GM21619 (cell line): ENCODE measurements around the gene RBSN.
"Not testable (repeated sequence)": the region's sequence is repeated elsewhere in the genome, so short reads cannot be mapped to it uniquely, and the experiment has no call there.

Experiments
- ATAC-seq: cut with Tn5 transposase; IDR thresholded peaks from one replicate; pipeline ENCODE4 v1.9.1; 2021; ENCODE audit not compliant: unreplicated experiment

RBSN gene

GRCh38 chr3:15098503-15099363 lies at the start of gene RBSN:
RBSN (minus strand) TSS chr3:15099148; CDS start chr3:15096120, 3,028 bp downstream.
- peak; percentile 90 for ATAC-seq

GRCh38 chr3:15148614-15149013 lies 49.7 kb upstream of the RBSN start:
- no peak for ATAC-seq

DNA sequence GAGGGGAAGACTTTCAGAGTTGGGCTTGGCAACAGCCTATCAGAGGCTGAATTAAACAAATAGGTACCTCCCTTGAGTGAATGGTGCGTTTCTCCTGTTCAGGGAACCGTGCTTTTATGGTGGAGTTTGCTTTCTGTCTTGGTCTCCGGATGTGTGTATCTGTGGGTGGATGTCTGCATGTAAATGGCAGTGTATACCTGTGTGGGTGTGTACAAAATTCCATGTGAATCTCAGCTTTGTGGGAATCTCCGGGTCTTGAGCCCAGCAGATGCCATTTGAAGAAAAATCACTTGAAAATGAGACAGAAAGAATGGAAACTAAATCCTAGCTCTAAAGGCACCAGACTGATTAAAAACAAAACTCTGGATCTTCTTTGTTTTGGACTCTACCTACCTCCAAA lies 37.9 kb upstream of the RBSN start:
- not testable (repeated sequence) for ATAC-seq

GRCh38 chr3:15134968-15135367 lies 36.0 kb upstream of the RBSN start:
- ATAC-seq: not testable (repeated sequence)

- ATAC-seq: not testable (repeated sequence)
Observed at GRCh38 chr3:15128403-15128802, 29.5 kb upstream of the RBSN start.

DNA sequence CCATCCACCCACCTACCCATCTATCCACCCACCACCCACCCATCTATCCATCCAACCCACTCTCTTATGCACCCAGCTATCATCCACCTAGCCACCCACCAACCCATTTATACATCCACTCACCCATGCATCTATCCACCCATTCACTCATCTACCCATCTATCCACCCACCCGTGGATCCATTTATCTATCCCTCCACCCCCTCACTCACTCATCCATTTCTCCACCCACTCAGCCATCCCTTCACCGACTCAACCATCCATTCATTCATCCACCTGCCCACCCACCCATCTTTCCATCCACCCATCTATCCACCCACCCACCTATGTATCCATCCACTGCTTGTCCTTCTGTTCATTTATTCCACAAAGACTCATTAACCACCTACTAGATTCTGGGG lies 28.0 kb upstream of the RBSN start:
- ATAC-seq: not testable (repeated sequence)

- no peak for ATAC-seq
Observed at GRCh38 chr3:15122398-15122797, 23.4 kb upstream of the RBSN start.

- ATAC-seq: no peak
Observed at GRCh38 chr3:15121936-15122335, 23.0 kb upstream of the RBSN start.

GRCh38 chr3:15120986-15121385 lies 22.0 kb upstream of the RBSN start:
- no peak for ATAC-seq

- ATAC-seq: no peak
Observed at GRCh38 chr3:15117011-15117410, 18.1 kb upstream of the RBSN start.

GRCh38 chr3:15116032-15116669 lies 17.2 kb upstream of the RBSN start:
- ATAC-seq: no peak

GRCh38 chr3:15114466-15115358 lies 15.8 kb upstream of the RBSN start:
- ATAC-seq: no peak

DNA sequence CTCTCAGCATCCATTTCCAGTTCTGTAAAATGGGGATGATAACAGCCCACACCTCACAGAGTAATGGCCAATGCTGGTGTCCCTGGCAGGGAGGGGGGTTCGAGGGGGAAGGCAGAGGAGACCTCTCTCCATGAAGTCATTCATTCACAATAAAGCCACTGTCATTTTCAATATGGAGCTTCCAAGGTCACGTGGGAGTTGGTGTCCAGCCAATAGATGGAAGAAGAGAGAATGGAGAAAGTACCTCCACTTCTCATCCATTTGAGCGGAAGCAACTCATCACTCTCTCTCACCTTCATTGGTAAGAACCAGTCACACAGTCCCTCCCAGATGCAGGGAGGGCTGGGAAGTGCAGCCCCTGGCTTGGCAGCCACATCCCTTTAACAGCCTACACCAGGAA lies 14.9 kb upstream of the RBSN start:
- no peak for ATAC-seq

- no peak for ATAC-seq
Observed at GRCh38 chr3:15113471-15113870, 14.5 kb upstream of the RBSN start.

DNA sequence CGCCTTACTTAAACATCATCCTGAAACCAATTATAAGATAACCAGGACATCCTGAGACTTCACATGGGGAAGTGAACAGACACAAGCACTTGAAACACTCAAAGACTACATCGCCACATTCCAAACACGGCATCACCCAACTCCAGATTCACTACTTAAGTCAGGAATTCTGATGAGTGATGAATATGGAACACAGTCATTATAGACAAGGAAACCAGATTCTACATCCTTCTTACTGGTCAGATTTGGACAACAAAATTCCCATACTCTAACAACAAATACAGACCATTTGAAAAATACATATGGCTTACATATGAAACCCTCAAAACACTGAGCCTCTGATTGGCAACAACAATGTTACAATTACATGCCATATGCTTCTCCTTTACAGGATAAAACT lies 13.1 kb upstream of the RBSN start:
- ATAC-seq: no peak

GRCh38 chr3:15110206-15110605 lies 11.3 kb upstream of the RBSN start:
- no peak for ATAC-seq

DNA sequence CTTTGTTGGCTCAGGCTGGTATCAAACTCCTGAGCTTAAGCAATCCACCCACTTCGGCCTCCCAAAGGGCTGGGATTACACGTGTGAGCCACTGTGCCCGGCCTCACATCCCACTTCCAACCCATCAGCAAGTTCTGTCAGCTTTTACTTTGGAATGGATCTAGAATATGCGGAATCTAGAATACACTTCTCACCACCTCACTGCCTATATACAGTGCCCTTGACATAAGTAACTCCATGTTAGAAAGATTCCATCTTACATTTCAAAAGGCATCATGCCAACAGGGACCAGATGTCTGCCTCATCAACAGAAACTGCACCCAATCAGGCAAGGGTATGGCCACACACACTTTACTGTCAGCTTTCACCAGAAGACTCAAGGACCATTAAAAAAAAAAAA lies 9.9 kb upstream of the RBSN start:
- ATAC-seq: no peak

GRCh38 chr3:15108082-15108545 lies 9.2 kb upstream of the RBSN start:
- no peak for ATAC-seq

- no peak for ATAC-seq
Observed at GRCh38 chr3:15107075-15107947, 8.4 kb upstream of the RBSN start.

DNA sequence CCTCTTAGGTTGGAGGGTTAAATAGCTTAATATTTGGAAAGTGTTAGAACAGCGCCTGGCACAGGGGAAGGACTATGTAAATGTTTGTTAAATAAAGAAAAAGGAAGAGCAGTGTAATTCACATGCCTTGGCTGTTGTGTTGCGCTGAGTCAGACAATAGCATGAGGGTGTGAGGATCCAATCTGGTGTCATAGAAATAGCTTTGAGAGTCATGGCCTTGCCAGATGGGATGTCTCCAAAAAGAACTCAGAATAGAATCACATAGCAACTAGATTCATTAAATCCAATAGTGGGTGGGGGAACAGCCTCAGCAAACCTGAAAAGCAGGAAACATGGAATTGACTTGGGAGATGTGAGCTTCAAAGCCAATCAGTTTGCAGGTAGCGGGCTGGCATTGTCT lies 3.9 kb upstream of the RBSN start:
- no peak for ATAC-seq
